ENCODE data around the gene CLCC1. TPM values are rescaled to one million over a fixed set of nuclear protein-coding genes. Genes with fewer than 3 reads are reported as not detected.
A peak's percentile ranks its signal among the peaks of the same experiment; 100 is the strongest.
"Not testable (repeated sequence)": the region's sequence is repeated elsewhere in the genome, so short reads cannot be mapped to it uniquely, and the experiment has no call there.

CLCC1 gene
- total RNA-seq, 1 experiment from 2014 or later = 36.6 TPM

- Mint-ChIP-seq H3K36me3 (ENCODE audit: insufficient read depth, unreplicated experiment) (peaks cover 56% of the 10 kb centered on the region), H3K4me1 (ENCODE audit: insufficient read depth, unreplicated experiment) (peaks cover 12% of the 10 kb centered on the region), H3K27me3 (ENCODE audit: insufficient read depth, unreplicated experiment) (no peaks in the 10 kb centered on the region), H3K27ac (ENCODE audit: low read depth, unreplicated experiment) (peak overlapping the region; percentile 3), H3K9me3 (ENCODE audit: unreplicated experiment) (no peaks in the 10 kb centered on the region), H3K4me3 (ENCODE audit: unreplicated experiment) (no peak overlapping the region)
- no peak for DNase-seq (ENCODE audit: unreplicated experiment)
- CTCF ChIA-PET = interaction anchor here (0.6 to 1.0 kb wide), 3 partner anchors 8 to 166 kb away, joined by 3 read pairs; no protein-coding TSS in a partner anchor
- no TSS peak for BruUV-seq (replicated peaks)
- intact Hi-C loops (cut with micrococcal nuclease) = no loop called here
- TF ChIP-seq, protein P1, sequence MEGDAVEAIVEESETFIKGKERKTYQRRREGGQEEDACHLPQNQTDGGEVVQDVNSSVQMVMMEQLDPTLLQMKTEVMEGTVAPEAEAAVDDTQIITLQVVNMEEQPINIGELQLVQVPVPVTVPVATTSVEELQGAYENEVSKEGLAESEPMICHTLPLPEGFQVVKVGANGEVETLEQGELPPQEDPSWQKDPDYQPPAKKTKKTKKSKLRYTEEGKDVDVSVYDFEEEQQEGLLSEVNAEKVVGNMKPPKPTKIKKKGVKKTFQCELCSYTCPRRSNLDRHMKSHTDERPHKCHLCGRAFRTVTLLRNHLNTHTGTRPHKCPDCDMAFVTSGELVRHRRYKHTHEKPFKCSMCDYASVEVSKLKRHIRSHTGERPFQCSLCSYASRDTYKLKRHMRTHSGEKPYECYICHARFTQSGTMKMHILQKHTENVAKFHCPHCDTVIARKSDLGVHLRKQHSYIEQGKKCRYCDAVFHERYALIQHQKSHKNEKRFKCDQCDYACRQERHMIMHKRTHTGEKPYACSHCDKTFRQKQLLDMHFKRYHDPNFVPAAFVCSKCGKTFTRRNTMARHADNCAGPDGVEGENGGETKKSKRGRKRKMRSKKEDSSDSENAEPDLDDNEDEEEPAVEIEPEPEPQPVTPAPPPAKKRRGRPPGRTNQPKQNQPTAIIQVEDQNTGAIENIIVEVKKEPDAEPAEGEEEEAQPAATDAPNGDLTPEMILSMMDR (IDR thresholded peaks at IDR 0.05; ENCODE audit: unreplicated experiment) = no peak
- POLR2A ChIA-PET = interaction anchor here (0.6 to 3.7 kb wide), 4 partner anchors 8 to 185 kb away, joined by 3 to 33 read pairs (median 4); partner anchors contain the start of gene CLCC1
These were observed 14.2 kb downstream of the CLCC1 start for GRCh38 chr1:108949044-108949443.

- CTCF ChIA-PET = interaction anchor here (0.6 to 1.4 kb wide), 6 partner anchors 9 to 167 kb away, joined by 3 to 7 read pairs (median 3); a partner anchor contains a TSS
- peaks cover 8% of the 10 kb centered on the region for H3K4me1 Mint-ChIP-seq (ENCODE audit: insufficient read depth, unreplicated experiment)
- no peak overlapping the region for H3K27ac Mint-ChIP-seq (ENCODE audit: low read depth, unreplicated experiment)
- no peak for DNase-seq (ENCODE audit: unreplicated experiment)
- H3K4me3 Mint-ChIP-seq (ENCODE audit: unreplicated experiment) = no peak overlapping the region
- H3K27me3 Mint-ChIP-seq (ENCODE audit: insufficient read depth, unreplicated experiment) = no peaks in the 10 kb centered on the region
- no peaks in the 10 kb centered on the region for H3K9me3 Mint-ChIP-seq (ENCODE audit: unreplicated experiment)
- BruUV-seq (replicated peaks) = no TSS peak
- H3K36me3 Mint-ChIP-seq (ENCODE audit: insufficient read depth, unreplicated experiment) = peaks cover 60% of the 10 kb centered on the region
- intact Hi-C loops (cut with micrococcal nuclease) = no loop called here
- POLR2A ChIA-PET = interaction anchor here (0.6 to 3.7 kb wide), 4 partner anchors 14 to 196 kb away, joined by 3 to 33 read pairs (median 4); partner anchors contain the start of gene CLCC1
- TF ChIP-seq, protein P1 (IDR thresholded peaks at IDR 0.05; ENCODE audit: unreplicated experiment) = no peak
These were observed 15.3 kb downstream of the CLCC1 start for GRCh38 chr1:108947871-108948525.

DNA sequence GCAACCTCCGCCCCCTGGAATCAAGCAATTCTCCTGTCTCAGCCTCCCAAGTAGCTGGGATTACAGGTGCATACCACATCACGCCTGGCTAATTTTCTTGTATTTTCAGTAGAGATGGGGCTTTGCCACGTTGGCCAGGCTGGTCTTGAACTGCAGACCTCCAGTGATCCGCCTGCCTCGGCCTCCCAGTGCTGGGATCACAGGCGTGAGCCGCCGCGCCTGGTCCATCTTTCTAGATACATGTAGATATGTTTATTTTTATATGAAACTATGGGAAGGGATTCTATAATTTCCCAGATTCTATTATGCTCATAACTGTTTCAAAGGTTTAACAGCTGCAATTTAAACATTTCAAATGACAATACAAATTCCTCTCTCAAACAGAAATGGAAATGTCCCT, 27.1 kb downstream of the CLCC1 start:
- Mint-ChIP-seq H3K27ac (ENCODE audit: low read depth, unreplicated experiment) (peak overlapping the region; percentile 28), H3K9me3 (ENCODE audit: unreplicated experiment) (no peaks in the 10 kb centered on the region), H3K4me1 (ENCODE audit: insufficient read depth, unreplicated experiment) (no peaks in the 10 kb centered on the region), H3K36me3 (ENCODE audit: insufficient read depth, unreplicated experiment) (peaks cover 78% of the 10 kb centered on the region), H3K27me3 (ENCODE audit: insufficient read depth, unreplicated experiment) (no peaks in the 10 kb centered on the region), H3K4me3 (ENCODE audit: unreplicated experiment) (no peak overlapping the region)
- TF ChIP-seq, protein P1 (IDR thresholded peaks at IDR 0.05; ENCODE audit: unreplicated experiment) = no peak
- intact Hi-C loops (cut with micrococcal nuclease) = no loop called here
- no peak for DNase-seq (ENCODE audit: unreplicated experiment)
- CTCF ChIA-PET = no interaction called here
- POLR2A ChIA-PET = no interaction called here
- BruUV-seq (replicated peaks) = no TSS peak

GRCh38 chr1:108933944-108934343, 29.3 kb downstream of the CLCC1 start:
- BruUV-seq (replicated peaks) = no TSS peak
- Mint-ChIP-seq H3K27me3 (ENCODE audit: insufficient read depth, unreplicated experiment) (no peaks in the 10 kb centered on the region), H3K4me1 (ENCODE audit: insufficient read depth, unreplicated experiment) (no peaks in the 10 kb centered on the region), H3K4me3 (ENCODE audit: unreplicated experiment) (no peak overlapping the region), H3K9me3 (ENCODE audit: unreplicated experiment) (no peaks in the 10 kb centered on the region), H3K27ac (ENCODE audit: low read depth, unreplicated experiment) (no peak overlapping the region), H3K36me3 (ENCODE audit: insufficient read depth, unreplicated experiment) (peaks cover 55% of the 10 kb centered on the region)
- DNase-seq (ENCODE audit: unreplicated experiment) = no peak
- ChIA-PET POLR2A (no interaction called here), CTCF (no interaction called here)
- TF ChIP-seq, protein P1 (IDR thresholded peaks at IDR 0.05; ENCODE audit: unreplicated experiment) = no peak
- intact Hi-C loops (cut with micrococcal nuclease) = no loop called here

GRCh38 chr1:108927565-108927964, 35.7 kb downstream of the CLCC1 start:
- H3K4me3 Mint-ChIP-seq (ENCODE audit: unreplicated experiment); H3K27ac Mint-ChIP-seq (ENCODE audit: low read depth, unreplicated experiment); H3K4me1 Mint-ChIP-seq (ENCODE audit: insufficient read depth, unreplicated experiment); DNase-seq (ENCODE audit: unreplicated experiment); CTCF ChIA-PET; H3K27me3 Mint-ChIP-seq (ENCODE audit: insufficient read depth, unreplicated experiment); BruUV-seq (replicated peaks); H3K9me3 Mint-ChIP-seq (ENCODE audit: unreplicated experiment); H3K36me3 Mint-ChIP-seq (ENCODE audit: insufficient read depth, unreplicated experiment); intact Hi-C loops (cut with micrococcal nuclease): not testable (repeated sequence)
- POLR2A ChIA-PET = interaction anchor here (0.7 kb wide), 1 partner anchor 99 kb away, joined by 4 read pairs; no protein-coding TSS in a partner anchor

Data from MCF 10A (cell line).